Psoas muscle (tissue), 8 donors: ENCODE results near the gene LZIC. TPM values are rescaled to one million over a fixed set of nuclear protein-coding genes. Genes with fewer than 3 reads are reported as not detected.

Experiments used
- ATAC-seq, 4 donors: fragments of 200-7000 bp; cut with Tn5 transposase; one replicate each; pipeline ENCODE4 v1.9.1; 2020; ENCODE audit warnings: moderate library complexity in 3 of 4, mild to moderate bottlenecking in 2 of 4
- DNase-seq, 2 donors: peaks; one replicate each; pipeline ENCODE4 v3.0.0-alpha.2; 2020
- H3K27ac ChIP-seq: fragments of 200-600 bp; one replicate; pipeline ENCODE4 v1.8.0; 2022
- H3K27me3 ChIP-seq, 3 donors: fragments of 200-600 bp in 1 of 3; one replicate each; pipeline versions ENCODE4 v1.6.1 to v1.8.0; 2013 to 2022; ENCODE audit warnings: low read length in 2 of 3, mild to moderate bottlenecking in 2 of 3, moderate library complexity in 1 of 3; ENCODE audit not compliant: insufficient read depth in 3 of 3
- H3K36me3 ChIP-seq, 2 donors: fragments of 200-600 bp in 1 of 2; one replicate each; pipeline versions ENCODE4 v1.6.1 to v1.8.0; 2013 to 2022; ENCODE audit warnings: low read depth in 1 of 2, mild to moderate bottlenecking in 1 of 2, moderate library complexity in 1 of 2; ENCODE audit not compliant: insufficient read depth in 1 of 2
- H3K4me1 ChIP-seq: fragments of 200-600 bp; one replicate; pipeline ENCODE4 v1.8.0; 2022
- H3K4me3 ChIP-seq: fragments of 200-600 bp; one replicate; pipeline ENCODE4 v1.8.0; 2022; ENCODE audit warnings: mild to moderate bottlenecking
- H3K9me3 ChIP-seq: fragments of 200-600 bp; one replicate; pipeline ENCODE4 v1.8.0; 2022
- WGBS, 3 donors: extraction: QIAGEN DNeasy Blood & Tissue Kit; methylation state at CpG; one replicate each; pipeline versions ENCODE4 v1.1.6 to v1.1.7; 2013; 5-methylcytosine and 5-hydroxymethylcytosine counted together
- intact Hi-C, 2 donors: fragments of 100-400 bp; cut with DNase I; formaldehyde crosslinking; loops; one replicate each; pipeline versions ENCODE4 v1.11.0 to v1.14.2; 2022
- polyA plus RNA-seq, 3 donors: library from polyadenylated mRNA; stranded (reverse); fragments of 200-250 nt; gene quantifications; one replicate each; pipeline ENCODE4 v1.2.3, GENCODE V29; 2013
- total RNA-seq, 4 donors: library from RNA; stranded (reverse); fragmentation: NEBNext Ultra II Directional in 2 of 4; extraction: Animal tissue kit (Norgen Biotek cat#: 25700) in 2 of 4; gene quantifications; one replicate each; pipeline versions ENCODE4 v1.2.1 to v1.2.4, GENCODE V29; 2021 to 2023
- TF ChIP-seq, protein P1 (sequence below): fragments of 200-600 bp; IDR thresholded peaks from one replicate; pipeline ENCODE4 v1.8.0; 2022; ENCODE audit warnings: antibody characterized with exemption
- donor health status: healthy with polysubstance abuse.
- donor health status: DM: no; HTN: no; CAD: no; lungs with moderate emphysema.
- donor health status: Bipolar disorder and iron deficiency.
- donor health status: healthy.
- donor health status: DM: yes; HTN: yes; CAD: no.
- donor health status: DM: no; HTN: no; CAD: no.
- donor health status: DM: no; HTN: no; CAD: no.
- donor health status: DM: yes; HTN: yes; CAD: no.

LZIC gene
- total and polyA plus RNA-seq, 7 donors: 17.3 to 37.5 (median 23.3) TPM

- Histone ChIP-seq H3K36me3 (no peaks in the 10 kb centered on the region), H3K9me3 (no peaks in the 10 kb centered on the region), H3K27ac (no peak overlapping the region), H3K27me3 (no peaks in the 10 kb centered on the region), H3K4me1 (peaks cover under 1% of the 10 kb centered on the region), H3K4me3 (no peak overlapping the region)
- TF ChIP-seq, protein P1, sequence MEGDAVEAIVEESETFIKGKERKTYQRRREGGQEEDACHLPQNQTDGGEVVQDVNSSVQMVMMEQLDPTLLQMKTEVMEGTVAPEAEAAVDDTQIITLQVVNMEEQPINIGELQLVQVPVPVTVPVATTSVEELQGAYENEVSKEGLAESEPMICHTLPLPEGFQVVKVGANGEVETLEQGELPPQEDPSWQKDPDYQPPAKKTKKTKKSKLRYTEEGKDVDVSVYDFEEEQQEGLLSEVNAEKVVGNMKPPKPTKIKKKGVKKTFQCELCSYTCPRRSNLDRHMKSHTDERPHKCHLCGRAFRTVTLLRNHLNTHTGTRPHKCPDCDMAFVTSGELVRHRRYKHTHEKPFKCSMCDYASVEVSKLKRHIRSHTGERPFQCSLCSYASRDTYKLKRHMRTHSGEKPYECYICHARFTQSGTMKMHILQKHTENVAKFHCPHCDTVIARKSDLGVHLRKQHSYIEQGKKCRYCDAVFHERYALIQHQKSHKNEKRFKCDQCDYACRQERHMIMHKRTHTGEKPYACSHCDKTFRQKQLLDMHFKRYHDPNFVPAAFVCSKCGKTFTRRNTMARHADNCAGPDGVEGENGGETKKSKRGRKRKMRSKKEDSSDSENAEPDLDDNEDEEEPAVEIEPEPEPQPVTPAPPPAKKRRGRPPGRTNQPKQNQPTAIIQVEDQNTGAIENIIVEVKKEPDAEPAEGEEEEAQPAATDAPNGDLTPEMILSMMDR: no peak
- ATAC-seq (no peak), DNase-seq (no peak)
- WGBS, 3 donors: 87 to 90% (median 88%) methylated on average over 2 of the region's 2 CpGs
- intact Hi-C loops: no loop called here
These were observed 26.7 kb downstream of the LZIC start for GRCh38 chr1:9916452-9916851.

DNA sequence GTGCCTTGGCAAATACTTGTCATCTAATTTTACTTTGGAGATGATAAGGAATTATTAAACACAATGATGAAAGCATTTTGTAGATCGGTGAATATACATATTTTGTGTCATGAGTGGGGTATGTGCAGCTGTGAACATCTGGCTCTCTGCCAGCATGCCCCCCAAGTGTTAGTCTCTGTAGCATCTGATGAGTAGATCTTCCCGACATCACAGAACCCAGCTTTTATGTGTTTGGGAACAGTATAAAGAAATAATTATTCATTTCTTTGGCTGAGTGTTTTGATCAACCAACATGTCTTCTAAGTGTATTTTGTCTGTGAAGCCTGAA lies 28.6 kb downstream of the LZIC start:
- WGBS, 3 donors: 40 to 57% (median 48%) methylated on average over 2 of the region's 2 CpGs
- DNase-seq (no peak), ATAC-seq (no peak)
- Histone ChIP-seq H3K36me3 (no peaks in the 10 kb centered on the region), H3K4me3 (no peak overlapping the region), H3K27ac (no peak overlapping the region), H3K27me3 (no peaks in the 10 kb centered on the region), H3K4me1 (peaks cover 5% of the 10 kb centered on the region), H3K9me3 (no peaks in the 10 kb centered on the region)
- intact Hi-C loops: loop anchor here in 1 of 2 donors (5.0 kb wide), 1 partner anchor 37 kb away; no protein-coding TSS in a partner anchor
- TF ChIP-seq, protein P1: no peak

GRCh38 chr1:9912264-9912936 lies 30.8 kb downstream of the LZIC start:
- DNase-seq (no peak), ATAC-seq (no peak)
- H3K4me3 ChIP-seq: no peak overlapping the region
- TF ChIP-seq, protein P1: no peak
- peaks cover 13% of the 10 kb centered on the region for H3K4me1 ChIP-seq
- no peaks in the 10 kb centered on the region for H3K36me3 ChIP-seq
- peak overlapping the region; percentile 78 for H3K27ac ChIP-seq
- 88 to 92% (median 88%) methylated on average over 12 of the region's 12 CpGs for WGBS, 3 donors
- H3K27me3 ChIP-seq: no peaks in the 10 kb centered on the region
- H3K9me3 ChIP-seq: no peaks in the 10 kb centered on the region
- intact Hi-C loops: loop anchor here in 1 of 2 donors (5.0 kb wide), 1 partner anchor 35 kb away; no protein-coding TSS in a partner anchor

DNA sequence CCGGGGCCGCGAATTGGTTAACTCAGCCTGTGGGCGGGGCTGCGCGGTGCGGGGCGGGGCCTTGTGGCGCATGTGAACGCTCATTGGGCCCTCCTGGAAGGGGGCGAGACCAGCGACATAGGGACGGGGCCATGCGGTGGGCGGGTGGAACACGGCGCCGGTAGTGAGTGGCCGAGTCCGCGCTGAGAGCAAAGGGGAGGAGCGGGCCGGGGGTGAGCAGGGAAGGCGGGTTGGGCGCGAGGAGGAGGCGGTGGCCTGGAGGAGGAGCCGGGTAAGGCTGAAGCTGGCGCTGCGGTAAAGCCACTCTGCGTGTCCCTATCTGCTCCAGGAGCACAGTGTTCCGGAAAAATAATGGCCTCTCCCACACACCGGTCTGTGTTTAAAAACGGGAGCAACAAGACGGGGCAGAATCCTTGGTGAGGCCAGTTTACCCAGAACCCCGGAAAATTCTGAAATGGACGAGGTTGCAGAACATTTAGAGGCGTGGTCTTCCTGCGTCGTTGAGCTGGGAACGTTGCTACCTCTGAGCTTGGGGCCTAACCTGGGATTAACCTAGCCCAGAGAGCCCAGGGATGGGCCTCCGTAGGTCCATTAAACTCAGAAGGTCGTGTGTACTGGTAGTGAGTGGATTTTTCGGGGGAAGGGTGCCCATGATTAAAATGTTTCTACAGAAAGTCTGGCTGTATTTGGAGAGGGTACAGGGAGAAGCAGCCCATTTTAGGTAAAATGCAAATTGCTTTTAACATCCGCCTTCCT lies 32.6 kb downstream of the LZIC start:
- peaks cover 13% of the 10 kb centered on the region for H3K4me1 ChIP-seq
- peak overlapping the region; percentile 78 for H3K27ac ChIP-seq
- intact Hi-C loops: loop anchor here in 1 of 2 donors (1.0 to 5.0 kb wide), 3 partner anchors 32 to 122 kb away; partner anchors contain the start of genes LZIC, NMNAT1 and UBE4B
- DNase-seq (peak; percentile 100), ATAC-seq (peak; percentile 96 to 98 (median 98))
- H3K4me3 ChIP-seq: peak overlapping the region; percentile 63
- H3K9me3 ChIP-seq: no peaks in the 10 kb centered on the region
- no peaks in the 10 kb centered on the region for H3K27me3 ChIP-seq
- TF ChIP-seq, protein P1: no peak
- WGBS, 3 donors: 0 to 1% (median 0%) methylated on average over 34 to 45 of the region's 45 CpGs
- H3K36me3 ChIP-seq: no peaks in the 10 kb centered on the region
